SK-N-SH (cell line): ENCODE results near the gene CADM2.

Experiments used
- CTCF ChIP-seq: fragments of 200-600 bp; sonication (generic); IDR thresholded peaks from 2 replicates; pipeline ENCODE4 v1.6.1; 2017; ENCODE audit warnings: antibody characterized with exemption, mild to moderate bottlenecking, moderate library complexity
- EZH2phosphoT487 ChIP-seq: fragments of 200-600 bp; sonication (generic); IDR thresholded peaks from 2 replicates; pipeline ENCODE4 v1.6.1; 2017; ENCODE audit warnings: low read depth, mixed run types, mild to moderate bottlenecking, antibody characterized with exemption, moderate library complexity, borderline replicate concordance
- FOXJ3 ChIP-seq: sonication (generic); formaldehyde crosslinking; IDR thresholded peaks from 2 replicates; pipeline ENCODE4 v1.5.1; 2020; ENCODE audit warnings: mild to moderate bottlenecking, missing genetic modification reagents
- MXI1 ChIP-seq: IDR thresholded peaks from 2 replicates; pipeline ENCODE4 v1.6.1; 2012; ENCODE audit warnings: mild to moderate bottlenecking, low read depth, low read length, improper control_type of control experiment
- POLR2AphosphoS5 ChIP-seq: IDR thresholded peaks from 2 replicates; pipeline ENCODE4 v1.6.1; 2012; ENCODE audit warnings: low read depth, low read length
- RAD21 ChIP-seq: IDR thresholded peaks from 2 replicates; pipeline ENCODE4 v1.6.1; 2012; ENCODE audit warnings: mild to moderate bottlenecking, low read length
- RCOR1 ChIP-seq: fragments of 150-350 bp; IDR thresholded peaks from 2 replicates; pipeline ENCODE4 v1.6.1; 2017; ENCODE audit warnings: antibody characterized with exemption, low read length
- SMC3 ChIP-seq: IDR thresholded peaks from 2 replicates; pipeline ENCODE4 v1.6.1; 2012; ENCODE audit warnings: low read depth, low read length, improper control_type of control experiment
- TAF1 ChIP-seq: IDR thresholded peaks from 2 replicates; pipeline ENCODE4 v1.6.1; 2012; ENCODE audit warnings: low read depth, mild to moderate bottlenecking, low read length, moderate library complexity, borderline replicate concordance
- YY1 ChIP-seq: IDR thresholded peaks from 2 replicates; pipeline ENCODE4 v1.4.0; 2012; ENCODE audit warnings: low read depth, mild to moderate bottlenecking
- TF ChIP-seq, protein P1 (sequence below): IDR thresholded peaks from 2 replicates; pipeline ENCODE4 v1.6.1; 2012; ENCODE audit warnings: mild to moderate bottlenecking, low read depth, low read length, moderate library complexity
- TF ChIP-seq, protein P2 (sequence below): IDR thresholded peaks from 2 replicates; pipeline ENCODE4 v1.4.0; 2012; ENCODE audit warnings: low read depth, borderline replicate concordance

DNA sequence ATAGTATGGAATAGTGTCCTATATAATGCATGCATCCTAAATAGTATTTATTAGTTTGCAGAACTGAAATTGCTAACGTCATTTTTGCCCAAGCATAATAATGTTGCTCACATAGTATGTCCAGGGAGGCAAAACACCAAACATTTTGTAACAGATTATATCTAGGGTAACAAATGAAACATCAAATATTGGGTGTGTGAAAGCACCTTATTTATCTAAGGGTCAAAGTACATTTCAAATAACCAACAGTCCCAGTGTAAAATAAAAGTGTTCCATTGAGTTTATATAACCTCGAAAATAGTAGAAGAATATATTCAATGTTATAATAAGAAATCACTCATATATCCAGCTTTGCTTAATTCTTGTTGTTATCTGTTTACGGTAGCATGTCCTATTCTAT, 363.1 kb downstream of the CADM2 start:
- TF ChIP-seq SMC3 (no peak), EZH2phosphoT487 (no peak), CTCF (no peak), FOXJ3 (no peak), TAF1 (no peak), RCOR1 (no peak), POLR2AphosphoS5 (no peak), YY1 (no peak), RAD21 (no peak), MXI1 (no peak)
- TF ChIP-seq, protein P1, sequence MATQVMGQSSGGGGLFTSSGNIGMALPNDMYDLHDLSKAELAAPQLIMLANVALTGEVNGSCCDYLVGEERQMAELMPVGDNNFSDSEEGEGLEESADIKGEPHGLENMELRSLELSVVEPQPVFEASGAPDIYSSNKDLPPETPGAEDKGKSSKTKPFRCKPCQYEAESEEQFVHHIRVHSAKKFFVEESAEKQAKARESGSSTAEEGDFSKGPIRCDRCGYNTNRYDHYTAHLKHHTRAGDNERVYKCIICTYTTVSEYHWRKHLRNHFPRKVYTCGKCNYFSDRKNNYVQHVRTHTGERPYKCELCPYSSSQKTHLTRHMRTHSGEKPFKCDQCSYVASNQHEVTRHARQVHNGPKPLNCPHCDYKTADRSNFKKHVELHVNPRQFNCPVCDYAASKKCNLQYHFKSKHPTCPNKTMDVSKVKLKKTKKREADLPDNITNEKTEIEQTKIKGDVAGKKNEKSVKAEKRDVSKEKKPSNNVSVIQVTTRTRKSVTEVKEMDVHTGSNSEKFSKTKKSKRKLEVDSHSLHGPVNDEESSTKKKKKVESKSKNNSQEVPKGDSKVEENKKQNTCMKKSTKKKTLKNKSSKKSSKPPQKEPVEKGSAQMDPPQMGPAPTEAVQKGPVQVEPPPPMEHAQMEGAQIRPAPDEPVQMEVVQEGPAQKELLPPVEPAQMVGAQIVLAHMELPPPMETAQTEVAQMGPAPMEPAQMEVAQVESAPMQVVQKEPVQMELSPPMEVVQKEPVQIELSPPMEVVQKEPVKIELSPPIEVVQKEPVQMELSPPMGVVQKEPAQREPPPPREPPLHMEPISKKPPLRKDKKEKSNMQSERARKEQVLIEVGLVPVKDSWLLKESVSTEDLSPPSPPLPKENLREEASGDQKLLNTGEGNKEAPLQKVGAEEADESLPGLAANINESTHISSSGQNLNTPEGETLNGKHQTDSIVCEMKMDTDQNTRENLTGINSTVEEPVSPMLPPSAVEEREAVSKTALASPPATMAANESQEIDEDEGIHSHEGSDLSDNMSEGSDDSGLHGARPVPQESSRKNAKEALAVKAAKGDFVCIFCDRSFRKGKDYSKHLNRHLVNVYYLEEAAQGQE, result no peak
- TF ChIP-seq, protein P2, sequence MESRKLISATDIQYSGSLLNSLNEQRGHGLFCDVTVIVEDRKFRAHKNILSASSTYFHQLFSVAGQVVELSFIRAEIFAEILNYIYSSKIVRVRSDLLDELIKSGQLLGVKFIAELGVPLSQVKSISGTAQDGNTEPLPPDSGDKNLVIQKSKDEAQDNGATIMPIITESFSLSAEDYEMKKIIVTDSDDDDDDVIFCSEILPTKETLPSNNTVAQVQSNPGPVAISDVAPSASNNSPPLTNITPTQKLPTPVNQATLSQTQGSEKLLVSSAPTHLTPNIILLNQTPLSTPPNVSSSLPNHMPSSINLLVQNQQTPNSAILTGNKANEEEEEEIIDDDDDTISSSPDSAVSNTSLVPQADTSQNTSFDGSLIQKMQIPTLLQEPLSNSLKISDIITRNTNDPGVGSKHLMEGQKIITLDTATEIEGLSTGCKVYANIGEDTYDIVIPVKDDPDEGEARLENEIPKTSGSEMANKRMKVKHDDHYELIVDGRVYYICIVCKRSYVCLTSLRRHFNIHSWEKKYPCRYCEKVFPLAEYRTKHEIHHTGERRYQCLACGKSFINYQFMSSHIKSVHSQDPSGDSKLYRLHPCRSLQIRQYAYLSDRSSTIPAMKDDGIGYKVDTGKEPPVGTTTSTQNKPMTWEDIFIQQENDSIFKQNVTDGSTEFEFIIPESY, result no peak
